Trophoblast cell (in vitro differentiated cells and primary cell): ENCODE measurements around the gene ELOVL5.
A peak's percentile ranks its signal among the peaks of the same experiment; 100 is the strongest.

Source experiments
- DNase-seq, 2 donors: peaks; one replicate each; pipeline ENCODE4 v3.0.0-alpha.2; 2016
- H2AFZ ChIP-seq: 2 replicates; pipeline ENCODE4 v1.6.1; 2013; ENCODE audit warnings: low read length, moderate library complexity, mild to moderate bottlenecking; ENCODE audit not compliant: insufficient read depth, poor library complexity
- H2AK5ac ChIP-seq: 2 replicates; pipeline ENCODE4 v1.6.1; 2013; ENCODE audit warnings: mild to moderate bottlenecking, low read length
- H2BK120ac ChIP-seq: 2 replicates; pipeline ENCODE4 v1.6.1; 2013; ENCODE audit warnings: low read length, mild to moderate bottlenecking, moderate library complexity; ENCODE audit not compliant: insufficient read depth, poor library complexity
- H2BK12ac ChIP-seq: 2 replicates; pipeline ENCODE4 v1.6.1; 2013; ENCODE audit warnings: mild to moderate bottlenecking, low read length, moderate library complexity
- H2BK5ac ChIP-seq: 2 replicates; pipeline ENCODE4 v1.6.1; 2013; ENCODE audit warnings: low read length, low read depth, moderate library complexity, mild to moderate bottlenecking; ENCODE audit not compliant: poor library complexity
- H3K14ac ChIP-seq: 2 replicates; pipeline ENCODE4 v1.6.1; 2013; ENCODE audit warnings: mild to moderate bottlenecking, low read length
- H3K18ac ChIP-seq: 2 replicates; pipeline ENCODE4 v1.6.1; 2013; ENCODE audit warnings: mild to moderate bottlenecking, low read length
- H3K23ac ChIP-seq: 2 replicates; pipeline ENCODE4 v1.6.1; 2013; ENCODE audit warnings: low read length
- H3K27ac ChIP-seq: 2 replicates; pipeline ENCODE4 v1.5.1; 2013; ENCODE audit warnings: low read depth, mild to moderate bottlenecking, inconsistent platforms, low read length, moderate library complexity
- H3K27me3 ChIP-seq: 2 replicates; pipeline ENCODE4 v1.6.1; 2013; ENCODE audit warnings: inconsistent platforms, mild to moderate bottlenecking, low read length, moderate library complexity; ENCODE audit not compliant: insufficient read depth
- H3K36me3 ChIP-seq, 2 experiments: 1 replicate in 1 of 2; 2 replicates in 1 of 2; pipeline ENCODE4 v1.6.1; 2013; ENCODE audit warnings: low read length in 2 of 2, mild to moderate bottlenecking in 2 of 2, moderate library complexity in 1 of 2; ENCODE audit not compliant: insufficient read depth in 2 of 2, control insufficient read depth in 1 of 2
- H3K4ac ChIP-seq: 2 replicates; pipeline ENCODE4 v1.6.1; 2013; ENCODE audit warnings: low read depth, mild to moderate bottlenecking, low read length, moderate library complexity
- H3K4me1 ChIP-seq, 2 experiments: 1 replicate in 1 of 2; 2 replicates in 1 of 2; pipeline ENCODE4 v1.6.1; 2013; ENCODE audit warnings: low read length in 2 of 2, mild to moderate bottlenecking in 2 of 2, moderate library complexity in 1 of 2; ENCODE audit not compliant: insufficient read depth in 2 of 2, control insufficient read depth in 1 of 2
- H3K4me2 ChIP-seq: 2 replicates; pipeline ENCODE4 v1.6.1; 2013; ENCODE audit warnings: inconsistent platforms, mild to moderate bottlenecking, low read length, moderate library complexity
- H3K4me3 ChIP-seq: 2 replicates; pipeline ENCODE4 v1.5.1; 2013; ENCODE audit warnings: mild to moderate bottlenecking, low read depth, low read length, inconsistent platforms
- H3K79me1 ChIP-seq: one replicate; pipeline ENCODE4 v1.6.1; 2013; ENCODE audit warnings: low read length
- H3K79me2 ChIP-seq: 2 replicates; pipeline ENCODE4 v1.6.1; 2013; ENCODE audit warnings: low read length, mild to moderate bottlenecking; ENCODE audit not compliant: control insufficient read depth, insufficient read depth, poor library complexity
- H3K9ac ChIP-seq: 2 replicates; pipeline ENCODE4 v1.6.1; 2013; ENCODE audit warnings: mild to moderate bottlenecking, low read length
- H3K9me3 ChIP-seq: 2 replicates; pipeline ENCODE4 v1.6.1; 2013; ENCODE audit warnings: low read depth, mild to moderate bottlenecking, control low read depth, inconsistent platforms, low read length; ENCODE audit not compliant: insufficient read depth
- H4K12ac ChIP-seq: 2 replicates; pipeline ENCODE4 v1.6.1; 2013; ENCODE audit warnings: low read depth, mild to moderate bottlenecking, low read length, moderate library complexity
- H4K8ac ChIP-seq: 2 replicates; pipeline ENCODE4 v1.6.1; 2013; ENCODE audit warnings: low read depth, mild to moderate bottlenecking, low read length, moderate library complexity
- H4K91ac ChIP-seq: one replicate; pipeline ENCODE4 v1.6.1; 2013; ENCODE audit warnings: low read depth, mild to moderate bottlenecking, low read length, moderate library complexity
- WGBS: extraction: QIAGEN DNeasy Blood & Tissue Kit; methylation state at CpG from one replicate; pipeline ENCODE4 v1.1.7; 2013; ENCODE audit warnings: missing lambda C conversion rate; ENCODE audit not compliant: insufficient read length, insufficient coverage; ENCODE audit errors: extremely low coverage; 5-methylcytosine and 5-hydroxymethylcytosine counted together

Gene ELOVL5

DNA sequence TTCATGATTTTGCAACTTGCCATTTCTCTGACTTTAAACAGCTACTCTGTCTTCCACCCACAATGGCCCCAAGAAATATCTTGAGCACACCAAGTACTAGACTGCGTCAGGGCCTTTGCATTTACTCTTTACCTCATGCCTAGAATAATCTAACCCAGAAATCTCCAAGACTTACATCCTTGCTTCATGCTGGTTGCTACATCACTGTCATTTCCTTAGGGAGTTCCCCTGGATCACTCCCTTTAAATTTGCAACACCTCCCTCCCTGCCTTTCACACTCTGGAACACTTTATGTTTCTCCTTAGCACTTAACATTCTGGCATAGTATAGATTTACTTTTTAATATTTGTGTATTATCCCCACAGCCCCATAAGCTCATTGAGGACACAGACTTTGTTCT is 4.9 kb upstream of the ELOVL5 start:
- peaks cover under 1 to 4% of the 10 kb centered on the region in 2 experiments for H3K4me1 ChIP-seq
- no CpG with 5 or more reads among the region's 1 CpG for WGBS
- H2BK12ac ChIP-seq, result no peak overlapping the region
- H2BK5ac ChIP-seq, result no peak overlapping the region
- H3K4me3 ChIP-seq, result no peak overlapping the region
- H3K79me2 ChIP-seq, result peaks cover under 1% of the 10 kb centered on the region
- no peak overlapping the region for H3K4me2 ChIP-seq
- no peaks in the 10 kb centered on the region for H3K9me3 ChIP-seq
- H3K4ac ChIP-seq, result no peak overlapping the region
- H4K91ac ChIP-seq, result no peak overlapping the region
- H4K12ac ChIP-seq, result no peak overlapping the region
- H3K9ac ChIP-seq, result no peak overlapping the region
- H3K14ac ChIP-seq, result no peak overlapping the region
- H3K36me3 ChIP-seq, result no peaks in the 10 kb centered on the region
- H3K79me1 ChIP-seq, result peaks cover 8% of the 10 kb centered on the region
- H3K27me3 ChIP-seq, result no peaks in the 10 kb centered on the region
- DNase-seq, result peak; percentile 47 to 79
- no peak overlapping the region for H3K18ac ChIP-seq
- H3K27ac ChIP-seq, result no peak overlapping the region
- no peak overlapping the region for H3K23ac ChIP-seq
- H2AFZ ChIP-seq, result no peak overlapping the region
- H2AK5ac ChIP-seq, result no peak overlapping the region
- no peak overlapping the region for H4K8ac ChIP-seq
- H2BK120ac ChIP-seq, result no peak overlapping the region

DNA sequence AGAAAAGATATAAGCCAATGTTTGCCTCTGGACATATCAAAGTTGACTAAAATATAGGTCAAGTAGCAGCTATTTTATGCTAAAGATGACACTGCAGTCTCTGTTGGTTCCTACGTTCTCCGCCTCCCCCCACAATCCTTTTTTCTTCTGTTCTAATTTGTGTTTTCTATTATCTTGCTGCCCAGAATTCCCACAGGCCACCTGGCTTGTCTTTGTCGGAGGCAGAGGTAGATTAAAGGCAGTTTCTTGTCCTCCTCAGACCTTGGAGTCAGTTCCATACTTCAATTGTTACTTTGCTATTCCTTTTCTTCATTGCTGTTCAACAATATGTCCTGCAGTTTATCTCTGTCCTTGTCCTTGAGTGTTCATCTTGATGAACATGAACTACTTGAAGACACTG is 3.6 kb upstream of the ELOVL5 start:
- H3K36me3 ChIP-seq, result no peaks in the 10 kb centered on the region

GRCh38 chr6:53349209-53349693 is 501 bp upstream of the ELOVL5 start:
- peaks cover 0 to 2% of the 10 kb centered on the region in 2 experiments for H3K36me3 ChIP-seq
- WGBS, result no CpG with 5 or more reads among the region's 15 CpGs

More for the DNA sequence above, 3.6 kb upstream of the ELOVL5 start:
- Histone ChIP-seq H3K27ac (no peak overlapping the region), H3K14ac (no peak overlapping the region), H2BK120ac (no peak overlapping the region), H3K27me3 (no peaks in the 10 kb centered on the region), H2BK5ac (no peak overlapping the region), H2AK5ac (no peak overlapping the region), H3K23ac (no peak overlapping the region), H3K4ac (no peak overlapping the region), H3K9ac (no peak overlapping the region), H3K4me3 (no peak overlapping the region), H4K8ac (no peak overlapping the region), H3K9me3 (no peaks in the 10 kb centered on the region), H2AFZ (no peak overlapping the region), H4K12ac (no peak overlapping the region), H4K91ac (no peak overlapping the region), H3K79me2 (peaks cover 5% of the 10 kb centered on the region), H3K18ac (no peak overlapping the region), H3K4me2 (no peak overlapping the region), H3K4me1 (peaks cover 0 to 3% of the 10 kb centered on the region in 2 experiments), H3K79me1 (peaks cover 10% of the 10 kb centered on the region), H2BK12ac (no peak overlapping the region)
- no peak for DNase-seq
- no CpG with 5 or more reads among the region's 3 CpGs for WGBS

GRCh38 chr6:53347921-53348370 is 804 bp downstream of the ELOVL5 start:
- H3K36me3 ChIP-seq, result peaks cover 0 to 2% of the 10 kb centered on the region in 2 experiments
- peak overlapping the region; percentile 74 for H4K91ac ChIP-seq
- peak overlapping the region; percentile 96 for H2AFZ ChIP-seq
- no peaks in the 10 kb centered on the region for H3K27me3 ChIP-seq
- peak overlapping the region; percentile 79 for H4K8ac ChIP-seq
- no peak overlapping the region for H2AK5ac ChIP-seq
- no peak overlapping the region for H3K23ac ChIP-seq
- peak in 1 of 2 donors; percentile 57 for DNase-seq
- H3K9ac ChIP-seq, result peak overlapping the region; percentile 94
- H2BK5ac ChIP-seq, result peak overlapping the region; percentile 68
- H3K9me3 ChIP-seq, result no peaks in the 10 kb centered on the region
- H3K18ac ChIP-seq, result peak overlapping the region; percentile 57
- peaks cover 0 to 5% of the 10 kb centered on the region in 2 experiments for H3K4me1 ChIP-seq
- no CpG with 5 or more reads among the region's 38 CpGs for WGBS
- H2BK120ac ChIP-seq, result peak overlapping the region; percentile 55
- H3K4me2 ChIP-seq, result peak overlapping the region; percentile 96
- H3K79me2 ChIP-seq, result peaks cover 13% of the 10 kb centered on the region
- H3K14ac ChIP-seq, result peak overlapping the region; percentile 85
- no peak overlapping the region for H4K12ac ChIP-seq
- H3K4ac ChIP-seq, result peak overlapping the region; percentile 73
- peaks cover 10% of the 10 kb centered on the region for H3K79me1 ChIP-seq
- H3K4me3 ChIP-seq, result peak overlapping the region; percentile 97
- no peak overlapping the region for H2BK12ac ChIP-seq
- H3K27ac ChIP-seq, result peak overlapping the region; percentile 89

More at GRCh38 chr6:53349209-53349693, 501 bp upstream of the ELOVL5 start:
- H4K8ac ChIP-seq, result peak overlapping the region; percentile 73
- H2AFZ ChIP-seq, result peak overlapping the region; percentile 4
- H4K91ac ChIP-seq, result peak overlapping the region; percentile 8
- H3K9ac ChIP-seq, result no peak overlapping the region
- no peak overlapping the region for H3K14ac ChIP-seq
- H3K79me1 ChIP-seq, result peaks cover 10% of the 10 kb centered on the region
- H3K27ac ChIP-seq, result no peak overlapping the region
- no peak overlapping the region for H2AK5ac ChIP-seq
- H3K4ac ChIP-seq, result no peak overlapping the region
- H3K4me3 ChIP-seq, result peak overlapping the region; percentile 97
- no peak for DNase-seq
- peaks cover 0 to 5% of the 10 kb centered on the region in 2 experiments for H3K4me1 ChIP-seq
- H3K4me2 ChIP-seq, result peak overlapping the region; percentile 96
- H2BK12ac ChIP-seq, result peak overlapping the region; percentile 10
- no peaks in the 10 kb centered on the region for H3K27me3 ChIP-seq
- H3K79me2 ChIP-seq, result peaks cover 8% of the 10 kb centered on the region
- H3K23ac ChIP-seq, result no peak overlapping the region
- no peak overlapping the region for H2BK120ac ChIP-seq
- H3K18ac ChIP-seq, result no peak overlapping the region
- peak overlapping the region; percentile 33 for H4K12ac ChIP-seq
- peak overlapping the region; percentile 4 for H2BK5ac ChIP-seq
- H3K9me3 ChIP-seq, result no peaks in the 10 kb centered on the region
